ENCODE measurements around the gene RNASEH1.

- no peak for TF ChIP-seq CTCF (IDR thresholded peaks at IDR 0.05)
- TF ChIP-seq POLR2A (IDR thresholded peaks at IDR 0.05) = no peak
Measured at GRCh38 chr2:3542107-3542506, 16.0 kb downstream of the RNASEH1 start.
